ENCODE results near the gene ARFGEF2.
"Not testable (repeated sequence)": the region's sequence is repeated elsewhere in the genome, so short reads cannot be mapped to it uniquely, and the experiment has no call there.

ARFGEF2 gene

DNA sequence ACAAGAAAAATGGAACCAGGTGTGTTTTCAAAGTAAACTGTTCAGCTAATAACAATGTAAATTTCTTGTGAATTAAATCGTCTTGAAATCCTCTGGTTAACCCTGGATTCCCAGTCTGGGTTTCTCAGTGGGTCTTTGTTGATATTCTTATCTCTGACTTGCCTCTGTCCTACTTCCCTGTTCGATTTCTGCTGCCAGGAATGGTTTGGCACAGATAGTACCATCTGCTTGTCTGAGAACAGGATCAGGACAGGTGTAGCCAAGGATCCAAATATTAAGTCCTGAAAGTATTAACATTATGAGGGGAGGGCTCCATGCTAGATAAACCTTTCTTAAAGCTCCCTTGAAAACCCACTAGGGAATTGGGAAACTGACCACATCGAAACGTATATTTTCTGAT is 30.1 kb downstream of the ARFGEF2 start:
- no peak for DNase-seq (ENCODE audit: low read depth)

DNA sequence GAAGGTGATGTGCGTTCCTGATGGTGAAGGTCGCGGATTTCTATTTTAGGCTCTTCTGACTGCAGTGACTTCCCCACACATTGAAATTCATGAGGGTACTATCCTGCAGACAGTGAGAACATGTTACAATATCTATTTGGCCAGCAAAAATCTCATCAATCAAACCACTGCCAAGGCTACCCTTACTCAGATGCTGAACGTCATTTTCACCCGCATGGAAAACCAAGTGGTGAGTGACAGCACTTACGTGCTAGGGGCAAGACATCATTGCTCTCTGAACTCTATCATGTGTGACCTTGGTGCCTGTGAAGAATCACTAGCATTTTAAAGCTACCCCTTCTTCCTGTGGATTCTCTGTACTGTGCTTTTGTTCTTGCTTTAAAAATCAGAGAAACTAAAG is 31.1 kb downstream of the ARFGEF2 start:
- DNase-seq (ENCODE audit: low read depth): no peak

DNA sequence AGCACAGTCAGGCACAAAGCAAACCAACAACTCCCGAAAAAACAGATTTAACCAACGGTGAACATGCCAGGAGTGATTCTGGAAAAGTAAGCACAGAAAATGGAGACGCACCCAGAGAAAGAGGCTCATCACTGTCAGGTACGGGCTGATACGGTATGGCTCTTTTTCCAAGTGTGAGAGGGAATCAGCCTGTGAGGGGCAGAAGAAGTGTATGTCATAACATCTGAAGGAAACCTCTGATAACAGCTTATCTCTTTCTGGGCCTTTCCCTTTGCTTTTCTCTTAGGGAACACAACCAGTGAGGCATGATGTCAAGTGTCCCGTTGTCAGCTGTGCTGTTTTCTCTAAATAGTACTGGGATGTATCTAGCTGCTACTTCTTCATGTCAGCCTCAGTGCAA is 32.1 kb downstream of the ARFGEF2 start:
- DNase-seq (ENCODE audit: low read depth): no peak

DNA sequence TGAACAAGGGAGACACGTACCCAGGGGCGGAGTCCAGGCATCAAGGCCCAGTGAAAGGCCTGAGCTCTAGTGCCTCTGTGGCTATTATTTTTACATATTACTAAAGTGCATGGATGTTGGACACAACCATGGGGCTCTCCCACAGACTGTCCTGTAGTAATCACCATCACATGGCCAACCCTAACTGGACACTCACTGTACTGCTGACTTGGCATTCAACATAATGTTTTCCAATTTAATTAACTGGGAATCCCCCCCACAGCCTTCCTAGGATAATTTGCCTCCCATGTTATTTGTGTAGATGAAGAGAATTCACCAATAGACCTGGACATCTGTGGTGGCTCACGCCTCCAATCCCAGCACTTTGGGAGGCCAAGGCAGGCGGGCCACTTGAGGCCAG is 34.5 kb downstream of the ARFGEF2 start:
- DNase-seq (ENCODE audit: low read depth): no peak

DNA sequence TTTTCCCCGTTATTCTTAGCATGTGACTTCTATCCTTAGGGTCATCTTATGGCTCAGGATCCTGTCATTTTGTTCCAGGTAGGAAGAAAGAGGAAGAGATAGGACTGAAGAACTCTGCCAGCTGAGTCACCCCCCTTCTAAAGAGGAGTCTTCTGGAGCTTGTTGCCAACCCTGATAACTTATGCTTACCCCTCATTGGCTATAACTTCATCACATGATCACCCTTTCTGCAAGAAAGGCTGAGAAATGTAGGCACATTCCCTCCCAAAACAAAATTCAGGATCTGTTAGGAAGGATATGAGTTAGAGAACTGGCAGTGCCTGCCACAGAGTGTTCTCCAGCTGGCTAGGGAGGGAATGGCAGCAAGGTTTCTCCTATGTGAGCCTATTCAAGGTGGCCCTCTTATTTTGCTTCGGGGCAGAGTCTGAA is 35.6 kb downstream of the ARFGEF2 start:
- no peak for DNase-seq (ENCODE audit: low read depth)

DNA sequence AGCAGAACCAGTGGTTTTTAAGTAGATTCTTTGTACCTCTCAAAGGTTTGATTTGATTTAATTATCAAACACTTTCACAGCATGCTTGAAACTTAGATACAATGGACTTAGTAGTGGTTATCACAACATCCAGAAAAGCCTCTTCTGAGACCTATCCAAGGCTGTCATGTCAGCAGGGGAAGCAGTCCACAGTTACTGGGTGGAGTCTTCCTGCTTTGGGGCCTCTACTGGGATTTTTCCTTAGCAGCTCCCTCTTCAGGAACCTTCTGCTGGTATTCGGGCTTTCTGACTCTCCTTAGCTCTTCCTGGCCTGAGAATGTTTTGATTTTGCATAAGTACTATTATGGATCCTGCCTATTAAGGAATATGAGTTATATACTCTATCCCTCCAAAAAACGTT is 36.0 kb downstream of the ARFGEF2 start:
- peak; percentile 9 for DNase-seq (ENCODE audit: low read depth)

DNA sequence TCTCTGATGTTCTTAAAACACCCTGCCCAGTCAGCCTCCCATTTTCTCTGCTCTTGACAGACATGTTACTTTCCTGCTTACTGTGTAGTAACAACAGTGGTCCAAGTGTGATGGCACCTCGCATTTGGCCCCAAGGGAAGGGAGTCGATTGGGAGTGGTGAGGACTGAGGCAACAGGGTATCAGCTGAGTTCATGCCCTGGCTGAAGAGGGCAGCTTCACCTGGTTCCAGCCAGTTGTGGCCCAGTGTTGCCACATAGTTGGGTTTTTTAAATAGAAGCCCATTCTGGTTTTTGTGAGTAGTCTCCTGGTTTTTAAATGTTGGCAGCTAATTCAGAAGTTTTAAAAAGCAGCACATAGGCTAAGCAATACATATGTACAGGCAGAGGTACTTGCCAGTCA is 37.2 kb downstream of the ARFGEF2 start:
- DNase-seq (ENCODE audit: low read depth): no peak

DNA sequence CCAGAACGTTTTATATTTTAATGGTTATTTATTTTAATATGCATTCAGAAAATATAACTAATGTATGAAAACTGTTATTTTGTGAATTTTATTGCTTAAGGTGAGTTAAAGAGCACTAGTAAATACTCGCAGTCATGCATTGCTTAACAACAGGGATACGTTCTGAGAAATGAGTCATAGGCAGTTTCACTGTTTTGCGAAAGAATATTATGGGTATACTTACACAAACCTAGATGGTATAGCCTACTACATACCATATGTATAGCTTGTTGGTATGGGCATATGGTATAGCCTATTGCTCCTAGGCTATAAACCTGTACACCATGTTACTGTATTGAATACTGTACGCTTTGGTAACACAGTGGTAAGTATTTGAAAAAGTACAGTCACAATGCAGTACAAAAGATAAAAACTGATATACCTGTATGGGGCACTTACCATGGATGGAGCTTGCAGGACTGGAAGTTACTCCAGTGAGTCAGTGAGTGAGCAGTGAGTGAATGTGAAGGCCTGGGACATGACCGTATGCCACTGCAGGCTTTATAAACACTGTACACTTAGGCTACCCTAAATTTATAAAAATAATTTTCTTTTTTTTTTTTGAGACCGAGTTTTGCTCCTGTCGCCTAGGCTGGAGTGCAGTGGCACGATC is 38.5 kb downstream of the ARFGEF2 start:
- no peak for DNase-seq (ENCODE audit: low read depth)

DNA sequence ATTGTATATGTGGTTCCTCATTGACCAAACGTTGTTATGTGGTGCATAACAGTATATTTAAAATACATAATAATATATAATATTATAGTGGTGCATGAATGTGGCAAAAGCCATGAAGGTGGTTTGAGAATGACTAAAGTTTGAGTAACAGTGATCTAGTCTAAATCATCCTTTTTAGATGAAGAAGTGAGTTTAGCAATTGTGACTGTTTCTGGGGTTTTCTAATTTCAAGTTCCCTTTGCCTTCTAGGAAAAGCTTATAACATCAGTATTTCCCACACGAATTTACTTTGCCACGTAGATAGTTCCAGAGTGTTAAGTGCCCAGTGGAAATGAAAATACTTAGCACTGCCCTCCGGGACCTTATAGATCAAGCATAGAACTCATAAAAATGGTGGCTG is 40.9 kb downstream of the ARFGEF2 start:
- DNase-seq (ENCODE audit: low read depth): no peak

DNA sequence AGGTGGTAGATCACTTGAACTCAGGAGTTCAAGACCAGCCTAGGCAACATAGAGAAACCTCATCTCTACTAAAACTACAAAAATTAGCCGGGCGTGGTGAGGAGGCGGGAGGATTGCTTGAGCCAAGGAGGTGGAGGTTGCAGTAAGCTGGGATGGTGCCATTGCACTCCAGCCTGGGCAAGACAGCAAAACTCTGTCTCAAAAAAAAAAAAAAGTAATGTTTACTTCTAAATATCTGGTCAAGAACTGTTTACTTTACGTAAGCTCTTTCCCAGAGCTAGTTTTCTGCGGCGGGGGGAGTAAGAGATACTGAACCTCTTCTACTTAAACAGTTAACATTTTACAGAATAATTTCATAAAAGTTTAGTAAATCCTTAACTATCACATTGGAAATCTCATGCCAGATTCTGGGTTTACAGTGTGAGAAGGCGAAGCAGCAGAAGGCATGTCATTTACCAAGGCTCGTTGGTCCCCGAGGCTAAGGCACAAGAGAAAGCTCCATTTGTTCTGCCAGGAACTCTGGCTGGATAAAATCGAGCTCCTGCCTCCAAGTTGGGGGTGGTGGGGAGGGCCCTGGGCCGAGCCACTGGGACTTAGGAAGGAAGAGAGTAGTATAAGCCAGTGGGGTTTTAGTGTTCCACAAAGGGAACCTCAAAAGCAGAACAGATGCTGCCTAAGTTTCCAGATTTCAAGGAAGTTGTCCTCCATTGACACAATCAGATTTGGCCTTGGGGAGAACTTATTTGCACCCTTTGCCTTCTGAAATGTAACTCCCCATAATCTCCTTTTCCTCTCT is 41.7 kb downstream of the ARFGEF2 start:
- DNase-seq (ENCODE audit: low read depth): no peak

DNA sequence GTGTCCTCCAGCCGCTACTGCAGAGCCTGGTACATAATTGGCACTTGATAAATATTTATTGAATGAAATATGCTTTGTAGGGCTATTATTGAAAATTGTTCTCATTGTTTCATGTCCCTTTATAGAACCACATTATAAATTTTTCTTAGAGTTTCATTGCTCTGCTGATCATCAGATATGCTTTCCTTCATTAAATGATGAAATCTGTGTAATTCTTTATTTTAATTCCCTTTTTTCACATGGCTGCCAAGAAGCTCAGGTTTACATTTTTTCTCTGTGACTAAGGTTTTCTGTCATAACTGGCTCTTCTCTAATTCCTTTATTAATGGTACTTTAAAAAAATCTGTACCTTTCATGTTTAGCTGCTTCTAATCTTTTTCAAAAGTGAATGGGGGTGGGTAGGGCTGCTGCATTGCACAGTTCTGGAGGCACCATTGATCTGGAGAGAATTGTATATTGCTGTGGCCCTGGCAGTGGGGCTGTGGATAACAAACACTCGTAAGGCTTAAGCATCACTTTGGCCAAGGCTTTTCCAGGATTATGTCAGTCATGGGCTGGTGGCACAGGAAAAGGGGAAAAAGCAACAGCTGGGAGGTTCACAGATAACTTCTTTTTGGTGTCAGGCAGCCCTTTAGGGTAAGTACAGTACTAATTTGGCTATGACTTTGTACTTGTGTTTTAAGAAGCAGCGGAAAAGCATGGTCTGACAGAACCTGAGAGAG is 43.8 kb downstream of the ARFGEF2 start:
- peak; percentile 64 for DNase-seq (ENCODE audit: low read depth)

DNA sequence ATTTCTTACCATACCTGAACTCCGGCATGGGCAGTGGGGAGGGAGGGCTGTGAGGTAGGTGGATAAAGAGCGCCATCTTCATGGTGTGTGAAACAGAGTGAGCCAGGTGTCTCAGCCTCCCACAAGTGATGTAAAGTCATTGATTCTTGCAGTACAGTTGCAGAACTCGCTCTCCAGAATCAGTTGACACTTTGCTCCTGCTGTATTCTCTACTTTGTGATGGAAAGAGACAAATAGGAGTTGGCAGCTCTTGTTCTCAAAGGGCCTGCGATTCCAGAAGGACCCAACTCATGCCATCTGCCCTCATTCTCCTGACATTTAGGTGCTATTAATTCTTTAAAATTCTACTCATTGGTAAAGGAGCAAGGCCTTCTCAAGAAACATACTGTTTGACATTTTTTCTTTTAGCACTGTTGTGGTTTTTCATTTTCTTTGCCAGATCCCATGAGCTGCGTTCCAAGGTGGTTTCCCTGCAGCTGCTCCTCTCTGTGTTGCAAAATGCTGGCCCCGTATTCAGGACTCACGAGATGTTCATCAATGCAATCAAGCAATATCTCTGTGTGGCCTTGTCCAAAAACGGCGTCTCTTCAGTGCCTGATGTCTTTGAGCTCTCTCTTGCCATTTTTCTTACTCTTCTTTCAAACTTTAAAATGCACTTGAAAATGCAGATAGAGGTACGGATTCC is 49.3 kb downstream of the ARFGEF2 start:
- DNase-seq (ENCODE audit: low read depth): no peak

DNA sequence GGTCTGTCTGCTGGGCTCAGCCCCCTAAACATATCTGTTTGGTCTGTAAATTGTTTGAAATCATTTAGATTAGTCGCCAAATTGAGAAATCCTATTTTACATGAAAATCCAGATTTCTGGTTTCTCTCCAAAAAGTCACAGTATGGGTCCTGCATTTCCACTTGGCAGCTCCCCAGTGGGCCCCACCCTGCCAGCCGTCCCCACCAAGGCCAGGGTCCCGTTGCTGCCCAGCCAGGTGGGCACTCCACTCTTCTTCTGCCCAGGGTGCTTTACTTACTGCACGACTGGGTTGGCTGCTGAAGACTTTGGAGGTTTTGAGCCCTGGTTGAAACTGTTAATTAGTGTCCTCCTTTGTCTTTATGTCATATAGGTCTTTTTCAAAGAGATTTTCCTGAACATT is 50.4 kb downstream of the ARFGEF2 start:
- no peak for DNase-seq (ENCODE audit: low read depth)

DNA sequence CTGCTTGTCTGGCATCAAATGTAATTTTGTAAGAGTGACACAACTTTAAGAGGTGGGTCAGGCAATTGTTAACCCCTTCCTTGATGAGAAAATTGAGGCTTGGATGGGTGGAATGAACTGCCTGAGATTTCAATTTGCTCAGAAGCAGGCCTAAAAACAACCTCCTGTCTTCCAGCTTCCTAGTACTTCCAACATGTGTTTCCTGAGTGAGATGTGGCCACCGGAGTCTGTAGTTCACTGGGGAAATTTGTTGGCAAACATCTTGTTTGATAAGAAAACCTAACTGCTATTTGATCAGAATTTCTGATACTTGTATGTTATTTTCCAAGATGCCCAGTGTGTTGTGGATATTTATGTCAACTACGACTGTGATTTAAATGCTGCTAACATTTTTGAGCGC is 51.3 kb downstream of the ARFGEF2 start:
- DNase-seq (ENCODE audit: low read depth): no peak

DNA sequence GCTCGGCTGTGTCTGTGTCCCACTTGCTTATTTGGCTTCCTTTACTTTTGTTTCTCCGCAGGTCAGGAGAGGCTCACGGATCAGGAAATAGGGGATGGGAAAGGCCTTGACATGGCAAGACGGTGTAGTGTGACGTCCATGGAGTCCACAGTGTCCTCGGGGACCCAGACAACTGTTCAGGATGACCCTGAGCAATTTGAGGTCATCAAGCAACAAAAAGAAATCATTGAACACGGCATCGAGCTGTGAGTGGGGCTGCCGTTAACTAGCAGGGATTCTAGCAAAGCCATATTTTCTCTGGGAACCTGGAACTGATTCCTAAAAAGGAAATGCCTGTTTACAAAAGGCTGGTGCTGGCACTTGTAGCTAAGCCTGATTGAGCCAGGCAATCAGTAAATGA is 54.4 kb downstream of the ARFGEF2 start:
- DNase-seq (ENCODE audit: low read depth): no peak

DNA sequence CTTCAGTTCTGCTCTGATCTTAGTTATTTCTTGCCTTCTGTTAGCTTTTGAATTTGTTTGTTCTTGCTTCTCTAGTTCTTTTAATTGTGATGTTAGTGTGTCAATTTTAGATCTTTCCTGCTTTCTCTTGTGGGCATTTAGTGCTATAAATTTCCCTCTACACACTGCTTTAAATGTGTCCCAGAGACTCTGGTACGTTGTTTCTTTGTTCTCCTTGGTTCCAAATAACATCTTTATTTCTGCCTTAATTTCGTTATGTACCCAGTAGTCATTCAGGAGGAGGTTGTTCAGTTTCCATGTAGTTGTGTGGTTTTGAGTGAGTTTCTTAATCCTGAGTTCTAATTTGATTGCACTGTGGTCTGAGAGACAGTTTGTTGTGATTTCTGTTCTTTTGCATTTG is 58.5 kb downstream of the ARFGEF2 start:
- DNase-seq (ENCODE audit: low read depth): not testable (repeated sequence)

DNA sequence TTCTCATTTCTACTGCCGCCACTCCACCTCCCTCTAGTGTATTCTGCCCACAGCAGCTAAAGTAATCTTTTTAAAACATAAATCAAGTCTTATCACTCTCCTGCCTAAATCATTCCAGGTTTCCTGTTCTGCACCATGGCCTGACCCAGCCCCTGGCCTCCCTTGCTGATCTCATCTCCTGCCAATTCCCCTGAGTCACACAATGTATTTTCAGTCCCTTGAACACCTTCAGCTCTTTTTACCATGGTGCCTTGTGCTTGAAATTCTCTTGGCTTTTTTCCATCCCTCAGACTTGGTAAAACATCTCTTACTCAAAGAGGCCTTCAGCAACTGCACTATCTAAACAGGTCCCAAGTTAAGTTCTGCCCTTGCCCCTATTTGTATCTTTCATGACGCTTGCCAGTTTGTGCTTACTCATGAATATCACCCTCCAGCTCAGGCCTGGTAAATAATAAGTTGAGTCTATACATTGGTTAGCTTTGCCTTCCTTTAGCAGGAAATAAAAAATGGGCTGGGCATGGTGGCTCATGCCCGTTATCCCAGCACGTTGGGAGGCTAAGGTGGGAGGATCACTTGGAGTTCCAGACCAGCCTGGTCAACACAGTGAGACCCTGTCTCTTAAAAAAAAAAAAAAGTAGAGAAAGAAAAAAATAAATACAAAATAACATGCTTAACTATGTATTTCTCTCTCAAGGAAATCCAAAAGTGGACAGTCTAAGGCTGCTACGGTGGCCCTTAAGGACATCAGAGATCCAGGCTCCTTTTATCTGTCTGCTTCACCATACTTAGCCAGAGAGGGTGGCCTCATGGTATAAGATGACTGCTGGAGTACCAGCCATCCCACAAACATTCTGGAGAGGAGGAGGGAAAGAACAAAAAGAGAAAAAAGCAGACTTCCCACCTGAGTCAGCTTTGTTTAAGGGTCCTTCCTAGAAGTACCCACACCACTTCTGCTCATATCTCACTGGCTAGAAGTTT is 62.2 kb downstream of the ARFGEF2 start:
- peak; percentile 86 for DNase-seq (ENCODE audit: low read depth)

DNA sequence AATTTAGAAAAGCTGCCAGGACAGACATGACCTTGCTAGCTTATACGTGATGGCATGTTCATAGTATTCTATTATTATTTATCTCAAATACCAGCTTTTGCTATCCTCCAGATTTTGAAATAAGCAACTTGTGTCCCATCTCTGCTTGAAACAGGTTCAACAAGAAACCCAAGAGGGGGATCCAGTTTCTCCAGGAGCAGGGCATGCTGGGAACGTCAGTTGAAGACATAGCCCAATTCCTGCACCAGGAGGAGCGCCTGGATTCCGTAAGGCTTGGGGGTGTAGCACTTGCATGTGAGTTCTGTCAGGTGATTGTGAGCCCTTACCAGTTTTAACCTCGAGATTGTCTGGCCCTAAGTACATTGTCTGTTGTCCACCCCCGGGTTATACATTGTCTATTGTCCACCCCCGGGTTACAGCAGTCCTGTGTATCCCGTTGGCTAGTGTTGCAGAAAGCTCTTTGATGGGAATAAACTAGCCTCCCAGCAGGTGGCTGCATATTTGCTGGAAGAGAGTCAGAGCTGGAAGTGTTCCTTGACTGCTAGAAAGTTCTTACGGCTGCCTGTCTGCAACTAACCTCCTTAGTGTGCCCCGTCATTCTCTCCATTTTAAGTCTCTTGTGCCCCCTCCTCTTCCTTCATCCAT is 63.2 kb downstream of the ARFGEF2 start:
- no peak for DNase-seq (ENCODE audit: low read depth)

DNA sequence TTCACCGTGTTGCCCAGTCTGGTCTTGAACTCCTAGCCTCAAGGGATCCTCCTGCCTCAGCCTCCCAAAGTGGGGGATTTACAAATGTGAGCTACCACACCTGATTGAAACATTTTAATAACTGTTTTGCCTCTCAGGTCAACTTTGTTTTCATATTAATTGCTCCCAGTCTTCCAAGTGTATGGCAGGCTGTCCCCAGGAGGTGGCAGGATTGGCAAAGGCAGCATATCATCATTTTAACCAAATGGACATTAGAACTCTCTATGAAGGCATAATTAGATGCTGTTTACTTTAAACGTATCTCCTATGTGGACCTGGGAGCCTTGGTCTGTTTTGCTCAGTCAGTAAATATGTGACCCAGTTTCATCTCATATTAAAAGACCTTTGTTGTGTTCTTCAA is 65.4 kb downstream of the ARFGEF2 start:
- peak; percentile 5 for DNase-seq (ENCODE audit: low read depth)

DNA sequence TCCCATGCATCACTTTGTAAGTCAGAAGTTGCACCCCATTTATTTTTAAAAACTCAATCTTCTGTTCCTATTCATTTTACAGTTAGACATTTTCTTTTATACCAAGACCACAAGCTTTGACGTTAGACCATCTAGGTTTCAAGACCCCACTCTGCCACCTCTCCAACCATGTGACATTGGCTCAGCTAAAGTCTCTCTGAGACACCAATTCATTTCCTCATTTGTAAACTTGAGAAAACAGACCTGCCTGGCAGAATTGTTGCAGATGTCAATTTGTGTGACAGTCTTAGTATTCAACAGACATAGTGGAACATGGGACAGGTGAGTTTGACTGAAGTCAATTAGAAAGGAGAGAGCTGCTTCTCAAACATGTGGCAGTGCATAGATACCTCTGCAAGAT is 69.0 kb downstream of the ARFGEF2 start:
- no peak for DNase-seq (ENCODE audit: low read depth)

DNA sequence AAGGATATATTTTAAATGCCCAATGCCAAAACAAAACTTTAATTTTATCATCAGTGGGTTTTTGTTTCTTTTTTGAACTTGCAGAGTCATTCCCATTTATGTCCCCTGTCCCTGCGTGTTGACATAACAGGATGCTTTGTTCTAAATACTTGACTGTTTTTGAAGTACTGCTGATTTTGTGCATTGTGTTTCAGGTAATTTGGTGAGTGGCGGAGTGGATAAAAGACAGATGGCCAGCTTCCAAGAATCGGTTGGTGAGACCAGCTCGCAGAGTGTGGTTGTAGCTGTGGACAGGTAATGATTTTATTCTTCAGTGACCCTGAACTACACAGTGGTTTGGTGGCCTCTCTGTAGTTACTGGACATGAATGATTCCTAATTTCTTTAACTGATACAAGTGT is 74.1 kb downstream of the ARFGEF2 start:
- DNase-seq (ENCODE audit: low read depth): no peak
